Kidney (tissue), 14 donors: ENCODE measurements around the gene BTD. TPM values are rescaled to one million over a fixed set of nuclear protein-coding genes. Genes with fewer than 3 reads are reported as not detected.

Source experiments
- DNase-seq, 5 donors: peaks; one replicate each; pipeline ENCODE4 v3.0.0-alpha.2; 2013 to 2020
- FAIRE-seq: peaks from 2 replicates; lab custom pipeline; 2012; peaks lifted over from hg19 to GRCh38; lab: Jason Lieb, UNC
- H3K27ac ChIP-seq, 2 donors: one replicate each; pipeline ENCODE4 v1.7.0; 2013; ENCODE audit warnings: low read depth in 2 of 2, low read length in 2 of 2, inconsistent platforms in 1 of 2
- H3K27me3 ChIP-seq: one replicate; pipeline ENCODE4 v1.7.1; 2013; ENCODE audit warnings: low read length, inconsistent platforms; ENCODE audit not compliant: control insufficient read depth, insufficient read depth
- H3K36me3 ChIP-seq, 3 donors: one replicate each; pipeline versions ENCODE4 v1.7.0 to v1.7.1; 2013; ENCODE audit warnings: low read length in 3 of 3, control low read depth in 1 of 3, inconsistent platforms in 1 of 3; ENCODE audit not compliant: insufficient read depth in 3 of 3, control insufficient read depth in 2 of 3
- H3K4me1 ChIP-seq, 3 donors: one replicate each; pipeline versions ENCODE4 v1.7.0 to v1.7.1; 2013; ENCODE audit warnings: low read length in 3 of 3, inconsistent platforms in 1 of 3, low read depth in 1 of 3; ENCODE audit not compliant: control insufficient read depth in 2 of 3, insufficient read depth in 2 of 3
- H3K4me3 ChIP-seq, 3 donors: one replicate each; pipeline versions ENCODE4 v1.7.0 to v1.8.1; 2013; ENCODE audit warnings: low read length in 3 of 3, control low read depth in 1 of 3, inconsistent platforms in 1 of 3
- H3K9ac ChIP-seq, 3 donors: one replicate each; pipeline versions ENCODE4 v1.7.0 to v1.7.1; 2013; ENCODE audit warnings: low read length in 3 of 3, control low read depth in 1 of 3, inconsistent platforms in 1 of 3
- H3K9me3 ChIP-seq, 3 donors: one replicate each; pipeline versions ENCODE4 v1.7.0 to v1.7.1; 2013; ENCODE audit warnings: low read length in 3 of 3, control low read depth in 1 of 3, inconsistent platforms in 1 of 3; ENCODE audit not compliant: control insufficient read depth in 2 of 3, insufficient read depth in 1 of 3
- intact Hi-C: fragments of 100-400 bp; cut with DNase I; formaldehyde crosslinking; loops from one replicate; pipeline ENCODE4 v1.11.1; 2022
- polyA plus RNA-seq: library from polyadenylated mRNA; stranded (reverse); fragments of 350-450 nt; fragmentation: Illumina TruSeq; extraction: RNeasy Lipid Tissue Mini Kit (QIAGEN cat#74804); gene quantifications from one replicate; pipeline ENCODE4 v1.2.3, GENCODE V29; 2014; ENCODE audit warnings: low read depth, low replicate concordance; ENCODE audit not compliant: insufficient read depth
- total RNA-seq: library from RNA; stranded (reverse); fragmentation: NEBNext Ultra II Directional; extraction: Animal tissue kit (Norgen Biotek cat#: 25700); gene quantifications from one replicate; pipeline ENCODE4 v1.2.1, GENCODE V29; 2021
- TF ChIP-seq, protein P1 (sequence below): IDR thresholded peaks from 3 replicates; pipeline ENCODE4 v1.5.1; 2012; ENCODE audit warnings: mild to moderate bottlenecking, moderate library complexity, borderline replicate concordance; ENCODE audit not compliant: insufficient read depth; ENCODE audit errors: extremely low read depth
- donor health status: control.
- donor health status: control.
- donor health status: control.
- donor health status: control.
- donor health status: control.
- donor health status: DM: yes; HTN: yes; CAD: no.
- donor health status: Normal renal cell carcinoma (clear cell type).

The BTD gene
- total and polyA plus RNA-seq, 2 donors from 2014 or later: 22.7 to 37.2 TPM

GRCh38 chr3:15578289-15578867, 23.2 kb upstream of the BTD start:
- TF ChIP-seq, protein P1, sequence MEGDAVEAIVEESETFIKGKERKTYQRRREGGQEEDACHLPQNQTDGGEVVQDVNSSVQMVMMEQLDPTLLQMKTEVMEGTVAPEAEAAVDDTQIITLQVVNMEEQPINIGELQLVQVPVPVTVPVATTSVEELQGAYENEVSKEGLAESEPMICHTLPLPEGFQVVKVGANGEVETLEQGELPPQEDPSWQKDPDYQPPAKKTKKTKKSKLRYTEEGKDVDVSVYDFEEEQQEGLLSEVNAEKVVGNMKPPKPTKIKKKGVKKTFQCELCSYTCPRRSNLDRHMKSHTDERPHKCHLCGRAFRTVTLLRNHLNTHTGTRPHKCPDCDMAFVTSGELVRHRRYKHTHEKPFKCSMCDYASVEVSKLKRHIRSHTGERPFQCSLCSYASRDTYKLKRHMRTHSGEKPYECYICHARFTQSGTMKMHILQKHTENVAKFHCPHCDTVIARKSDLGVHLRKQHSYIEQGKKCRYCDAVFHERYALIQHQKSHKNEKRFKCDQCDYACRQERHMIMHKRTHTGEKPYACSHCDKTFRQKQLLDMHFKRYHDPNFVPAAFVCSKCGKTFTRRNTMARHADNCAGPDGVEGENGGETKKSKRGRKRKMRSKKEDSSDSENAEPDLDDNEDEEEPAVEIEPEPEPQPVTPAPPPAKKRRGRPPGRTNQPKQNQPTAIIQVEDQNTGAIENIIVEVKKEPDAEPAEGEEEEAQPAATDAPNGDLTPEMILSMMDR: no peak
- DNase-seq (no peak), FAIRE-seq (no peak)
- intact Hi-C loops: no loop called here
- Histone ChIP-seq H3K36me3 (peaks cover 2 to 26% (median 10%) of the 10 kb centered on the region in 3 donors), H3K9ac (no peak overlapping the region), H3K9me3 (no peaks in the 10 kb centered on the region), H3K4me3 (no peak overlapping the region), H3K27me3 (no peaks in the 10 kb centered on the region), H3K27ac (no peak overlapping the region), H3K4me1 (peaks cover 0 to 3% (median 0%) of the 10 kb centered on the region in 3 donors)

- H3K27me3 ChIP-seq: no peaks in the 10 kb centered on the region
- DNase-seq (no peak), FAIRE-seq (no peak)
- peaks cover 2 to 26% (median 8%) of the 10 kb centered on the region in 3 donors for H3K36me3 ChIP-seq
- H3K9ac ChIP-seq: no peak overlapping the region
- no peaks in the 10 kb centered on the region for H3K9me3 ChIP-seq
- no peak overlapping the region for H3K4me3 ChIP-seq
- no peak overlapping the region for H3K27ac ChIP-seq
- TF ChIP-seq, protein P1: no peak
- H3K4me1 ChIP-seq: peaks cover 0 to 3% (median 0%) of the 10 kb centered on the region in 3 donors
- intact Hi-C loops: no loop called here
These were observed 22.5 kb upstream of the BTD start for GRCh38 chr3:15579051-15579450.

DNA sequence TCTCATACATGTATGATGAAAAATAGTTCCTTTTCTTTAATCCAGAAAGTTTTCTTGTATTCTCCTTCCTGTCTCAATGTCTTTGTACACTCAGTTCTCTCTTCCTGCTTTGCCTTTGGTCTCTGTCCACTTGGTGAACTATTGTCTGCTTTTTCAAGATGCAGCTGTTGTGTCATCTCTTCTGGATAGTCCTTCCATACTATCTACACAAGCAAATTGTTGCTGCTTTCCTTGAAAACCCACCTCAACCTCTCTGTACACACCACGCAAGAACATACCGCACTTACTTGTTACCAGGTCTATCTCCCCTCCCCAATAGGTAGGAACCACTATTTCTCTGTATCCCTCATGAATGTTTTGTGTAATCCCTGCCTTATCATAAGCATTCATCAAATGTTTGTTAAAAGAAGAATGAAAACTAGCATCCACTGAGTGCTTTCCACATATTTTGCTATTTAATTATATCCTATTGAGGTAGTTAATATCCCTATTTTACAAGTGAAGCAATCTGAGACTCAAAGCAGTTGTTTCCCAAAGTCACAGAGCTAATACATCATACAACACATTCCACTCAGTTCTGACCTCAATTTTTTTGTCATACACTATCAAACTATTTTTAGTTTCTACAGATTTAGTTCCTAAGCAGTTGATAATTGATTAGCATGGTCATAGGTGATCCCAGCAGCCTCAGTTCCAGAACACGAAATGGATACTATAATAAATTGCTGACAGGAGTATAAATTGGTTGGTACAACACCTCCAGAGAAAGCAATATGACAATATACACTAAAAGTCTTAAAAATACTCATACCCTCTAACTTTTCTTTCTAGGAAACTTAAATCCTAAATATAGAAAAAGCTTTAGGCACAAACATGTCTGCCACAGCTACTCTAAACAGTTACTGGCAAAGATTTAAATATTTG, 19.8 kb upstream of the BTD start:
- H3K4me3 ChIP-seq: no peak overlapping the region
- no peaks in the 10 kb centered on the region for H3K27me3 ChIP-seq
- no peak overlapping the region for H3K27ac ChIP-seq
- no peaks in the 10 kb centered on the region for H3K4me1 ChIP-seq
- no peak for DNase-seq
- H3K9me3 ChIP-seq: no peaks in the 10 kb centered on the region
- H3K36me3 ChIP-seq: peaks cover 2 to 26% (median 12%) of the 10 kb centered on the region in 3 donors
- H3K9ac ChIP-seq: no peak overlapping the region
- intact Hi-C loops: no loop called here
- TF ChIP-seq, protein P1: no peak
- no peak for FAIRE-seq
